ENCODE measurements around the gene YWHAG.
"Not testable (repeated sequence)": the region's sequence is repeated elsewhere in the genome, so short reads cannot be mapped to it uniquely, and the experiment has no call there.

The YWHAG gene

GRCh38 chr7:76310102-76310957 is 48.5 kb downstream of the YWHAG start:
- ChIA-PET CTCF (interaction anchor here (0.6 to 1.1 kb wide), 2 partner anchors 21 to 41 kb away, joined by 3 to 4 read pairs; no protein-coding TSS in a partner anchor), POLR2A (interaction anchor here (0.9 kb wide), 1 partner anchor 28 kb away, joined by 3 read pairs; no protein-coding TSS in a partner anchor)
- no peak for TF ChIP-seq BHLHE40 (IDR thresholded peaks at IDR 0.05; ENCODE audit: borderline replicate concordance)
- no peak for TF ChIP-seq SP1 (IDR thresholded peaks at IDR 0.05)
- no peak for TF ChIP-seq SUZ12 (IDR thresholded peaks at IDR 0.05)
- TF ChIP-seq HDGF (IDR thresholded peaks at IDR 0.05; ENCODE audit: borderline replicate concordance), result no peak
- TF ChIP-seq FOXK2 (IDR thresholded peaks at IDR 0.05), result no peak
- TF ChIP-seq ZNF384 (IDR thresholded peaks at IDR 0.05), result no peak
- TF ChIP-seq NFRKB (IDR thresholded peaks at IDR 0.05), result no peak
- no peak for TF ChIP-seq TARDBP (IDR thresholded peaks at IDR 0.05)
- no peak for TF ChIP-seq LEF1 (IDR thresholded peaks at IDR 0.05; ENCODE audit: borderline replicate concordance)
- TF ChIP-seq PKNOX1 (IDR thresholded peaks at IDR 0.05), result no peak
- TF ChIP-seq FOXM1 (IDR thresholded peaks at IDR 0.05; ENCODE audit: borderline replicate concordance), result no peak
- no peak for TF ChIP-seq L3MBTL2 (conservative IDR thresholded peaks at IDR 0.05)
- TF ChIP-seq ARNT (IDR thresholded peaks at IDR 0.05), result no peak
- DNase-seq (ENCODE audit: extremely low spot score), result no peak

- CTCF ChIA-PET, result interaction anchor here (0.8 to 3.2 kb wide), 2 partner anchors 14 to 18 kb away, joined by 3 to 17 read pairs; no protein-coding TSS in a partner anchor
- POLR2A ChIA-PET, result interaction anchor here (0.7 to 0.9 kb wide), 2 partner anchors 9 to 27 kb away, joined by 3 read pairs; no protein-coding TSS in a partner anchor
- DNase-seq (ENCODE audit: extremely low spot score), result not testable (repeated sequence)
Measured at GRCh38 chr7:76309341-76310101, 49.3 kb downstream of the YWHAG start.

- DNase-seq (ENCODE audit: extremely low spot score), result not testable (repeated sequence)
- CTCF ChIA-PET, result interaction anchor here (0.8 to 3.2 kb wide), 2 partner anchors 13 to 17 kb away, joined by 3 to 17 read pairs; no protein-coding TSS in a partner anchor
- POLR2A ChIA-PET, result interaction anchor here (0.7 kb wide), 1 partner anchor 9 kb away, joined by 3 read pairs; no protein-coding TSS in a partner anchor
Measured at GRCh38 chr7:76308874-76309273, 49.9 kb downstream of the YWHAG start.

- DNase-seq (ENCODE audit: extremely low spot score), result no peak
- ChIA-PET CTCF (no interaction called here), POLR2A (interaction anchor here (0.9 to 1.9 kb wide), 2 partner anchors 13 to 24 kb away, joined by 3 to 4 read pairs; no protein-coding TSS in a partner anchor)
- TF ChIP-seq L3MBTL2 (conservative IDR thresholded peaks at IDR 0.05), result no peak
- TF ChIP-seq SP1 (IDR thresholded peaks at IDR 0.05), result no peak
- no peak for TF ChIP-seq BHLHE40 (IDR thresholded peaks at IDR 0.05; ENCODE audit: borderline replicate concordance)
- TF ChIP-seq FOXK2 (IDR thresholded peaks at IDR 0.05), result no peak
- no peak for TF ChIP-seq LEF1 (IDR thresholded peaks at IDR 0.05; ENCODE audit: borderline replicate concordance)
- TF ChIP-seq ELF4 (IDR thresholded peaks at IDR 0.05), result no peak
- no peak for TF ChIP-seq NFRKB (IDR thresholded peaks at IDR 0.05)
- no peak for TF ChIP-seq TARDBP (IDR thresholded peaks at IDR 0.05)
- TF ChIP-seq SUZ12 (IDR thresholded peaks at IDR 0.05), result no peak
- TF ChIP-seq FOXM1 (IDR thresholded peaks at IDR 0.05; ENCODE audit: borderline replicate concordance), result no peak
Measured at GRCh38 chr7:76304888-76305375, 53.9 kb downstream of the YWHAG start.

- ChIA-PET POLR2A (interaction anchor here (0.8 to 1.5 kb wide), 6 partner anchors 9 to 256 kb away, joined by 3 to 5 read pairs (median 3); partner anchors contain the start of gene STYXL1), CTCF (no interaction called here)
- peak; percentile 81 for DNase-seq (ENCODE audit: extremely low spot score)
- TF ChIP-seq BHLHE40 (IDR thresholded peaks at IDR 0.05; ENCODE audit: borderline replicate concordance) (no peak), FOXM1 (IDR thresholded peaks at IDR 0.05; ENCODE audit: borderline replicate concordance) (no peak), TARDBP (IDR thresholded peaks at IDR 0.05) (no peak), L3MBTL2 (conservative IDR thresholded peaks at IDR 0.05) (peak; percentile 91), FOXK2 (IDR thresholded peaks at IDR 0.05) (no peak), ZNF384 (IDR thresholded peaks at IDR 0.05) (no peak), ELF4 (IDR thresholded peaks at IDR 0.05) (no peak)
Measured at GRCh38 chr7:76303202-76304147, 55.3 kb downstream of the YWHAG start.

GRCh38 chr7:76302347-76303201 is 56.2 kb downstream of the YWHAG start, which contains the start of gene HSPB1:
TSS of gene HSPB1 (plus strand) at chr7:76302673. CDS start at chr7:76302713, 40 bp downstream.
- peak; percentile 48 for DNase-seq (ENCODE audit: extremely low spot score)
- TF ChIP-seq ARNT (IDR thresholded peaks at IDR 0.05) (no peak), L3MBTL2 (conservative IDR thresholded peaks at IDR 0.05) (peak; percentile 52; the same call in 1 of the 2 replicates)
- ChIA-PET POLR2A (interaction anchor here (0.8 to 1.5 kb wide), 8 partner anchors 8 to 255 kb away, joined by 3 to 5 read pairs (median 4); partner anchors contain the start of gene STYXL1), CTCF (interaction anchor here (0.6 to 0.9 kb wide), 3 partner anchors 11 to 236 kb away, joined by 3 to 4 read pairs (median 3); no protein-coding TSS in a partner anchor)
